B cell (primary cell): ENCODE results near the gene TSEN2. TPM values are rescaled to one million over a fixed set of nuclear protein-coding genes. Genes with fewer than 3 reads are reported as not detected.

ENCODE experiments used
- ATAC-seq: fragments of 200-7000 bp; cut with Tn5 transposase; one replicate; pipeline ENCODE4 v1.10.0; 2021; ENCODE audit warnings: low read depth, mild to moderate bottlenecking, moderate number of reproducible peaks, moderate library complexity
- CTCF ChIA-PET: fragments of 350-600 bp; sonication (Branson Sonifier 250); formaldehyde crosslinking; loops from one replicate; lab custom pipeline; 2021; ENCODE audit warnings: antibody characterized with exemption, inconsistent platforms; lab: Charles Lee
- POLR2A ChIA-PET: fragments of 350-600 bp; sonication (Branson Sonifier 250); formaldehyde crosslinking; loops from one replicate; lab custom pipeline; 2021; ENCODE audit warnings: antibody characterized with exemption; lab: Charles Lee
- DNase-seq: peaks from one replicate; pipeline ENCODE4 v3.0.0; 2013
- H2AFZ ChIP-seq: 2 replicates; pipeline ENCODE4 v1.6.1; 2012; ENCODE audit warnings: mild to moderate bottlenecking, low read depth, low read length; ENCODE audit not compliant: insufficient read depth, poor library complexity, severe bottlenecking
- H3K27ac ChIP-seq, 2 donors: 1 replicate in 1 of 2; 2 replicates in 1 of 2; pipeline ENCODE4 v1.5.1; 2012 to 2013; ENCODE audit warnings: low read length in 2 of 2, mild to moderate bottlenecking in 2 of 2, moderate library complexity in 1 of 2
- H3K27me3 ChIP-seq, 4 experiments: fragments of 200-600 bp in 1 of 4; sonication (generic) in 1 of 4; replicated peaks in 1 of 4; 1 replicate in 2 of 4; 2 replicates in 2 of 4; pipeline versions ENCODE4 v1.6.1 to v1.7.0; 2013 to 2016; ENCODE audit warnings: low read length in 3 of 4, mild to moderate bottlenecking in 2 of 4, mixed read lengths in 1 of 4, moderate library complexity in 1 of 4; ENCODE audit not compliant: insufficient read depth in 4 of 4, control insufficient read depth in 3 of 4; ENCODE audit errors: control extremely low read depth in 1 of 4
- H3K36me3 ChIP-seq, 2 experiments: replicated peaks in 1 of 2; 1 replicate in 1 of 2; 2 replicates in 1 of 2; pipeline versions ENCODE4 v1.6.1 to v1.7.1; 2013; ENCODE audit warnings: low read length in 1 of 2; ENCODE audit not compliant: insufficient read depth in 2 of 2, control insufficient read depth in 1 of 2; ENCODE audit errors: control extremely low read depth in 1 of 2, extremely low read depth in 1 of 2
- H3K4me1 ChIP-seq, 2 donors: fragments of 200-600 bp in 1 of 2; sonication (generic) in 1 of 2; 1 replicate in 1 of 2; 2 replicates in 1 of 2; pipeline versions ENCODE4 v1.5.1 to v1.6.1; 2013 to 2017; ENCODE audit warnings: low read length in 2 of 2; ENCODE audit not compliant: control insufficient read depth in 2 of 2, insufficient read depth in 2 of 2
- H3K4me2 ChIP-seq: replicated peaks from 2 replicates; pipeline ENCODE3; 2012; ENCODE audit warnings: mild to moderate bottlenecking, low read depth, low read length; ENCODE audit not compliant: poor library complexity, severe bottlenecking
- H3K4me3 ChIP-seq, 5 experiments: fragments of 200-600 bp in 1 of 5; sonication (generic) in 1 of 5; 1 replicate in 3 of 5; 2 replicates in 2 of 5; pipeline versions ENCODE4 v1.5.1 to v1.7.0; 2011 to 2016; ENCODE audit warnings: low read length in 4 of 5, mild to moderate bottlenecking in 4 of 5, low read depth in 2 of 5, control low read depth in 1 of 5, moderate library complexity in 1 of 5; ENCODE audit not compliant: insufficient read depth in 1 of 5; ENCODE audit errors: control extremely low read depth in 1 of 5, extremely low read depth in 1 of 5
- H3K79me2 ChIP-seq: fragments of 200-600 bp; sonication (generic); one replicate; pipeline ENCODE4 v1.6.0; 2016; ENCODE audit warnings: low read length; ENCODE audit not compliant: control insufficient read depth, insufficient read depth
- H3K9ac ChIP-seq: fragments of 200-600 bp; sonication (generic); 2 replicates; pipeline ENCODE4 v1.6.1; 2017; ENCODE audit warnings: mild to moderate bottlenecking, low read length, moderate library complexity
- H3K9me3 ChIP-seq, 3 donors: one replicate each; pipeline versions ENCODE4 v1.6.1 to v1.7.1; 2013; ENCODE audit warnings: low read length in 2 of 3; ENCODE audit not compliant: control insufficient read depth in 2 of 3, insufficient read depth in 1 of 3; ENCODE audit errors: control extremely low read depth in 1 of 3
- H4K20me1 ChIP-seq: 2 replicates; pipeline ENCODE4 v1.6.0; 2012; ENCODE audit warnings: mild to moderate bottlenecking, low read length; ENCODE audit not compliant: insufficient read depth, control insufficient read depth, poor library complexity, severe bottlenecking
- H3K27ac Mint-ChIP-seq: one replicate; pipeline ENCODE4 v1.8.0; 2021; ENCODE audit warnings: mixed read lengths
- H3K27me3 Mint-ChIP-seq: one replicate; pipeline ENCODE4 v1.8.0; 2021; ENCODE audit warnings: mixed read lengths
- H3K4me1 Mint-ChIP-seq: one replicate; pipeline ENCODE4 v1.8.0; 2021; ENCODE audit warnings: mixed read lengths
- H3K4me3 Mint-ChIP-seq: one replicate; pipeline ENCODE4 v1.8.0; 2021; ENCODE audit warnings: mixed read lengths
- H3K9me3 Mint-ChIP-seq: one replicate; pipeline ENCODE4 v1.8.0; 2022; ENCODE audit warnings: mixed read lengths; ENCODE audit not compliant: insufficient read depth
- CTCF ChIP-seq: fragments of 200-600 bp; IDR thresholded peaks from one replicate; pipeline ENCODE4 v1.8.0; 2022; ENCODE audit warnings: antibody characterized with exemption, mild to moderate bottlenecking
- EZH2 ChIP-seq: IDR thresholded peaks from 2 replicates; pipeline ENCODE4 v1.6.1; 2012; ENCODE audit warnings: borderline replicate concordance, low read depth, mild to moderate bottlenecking, moderate library complexity, low read length; ENCODE audit not compliant: insufficient read depth, poor library complexity, severe bottlenecking
- WGBS: methylation state at CpG from one replicate; pipeline ENCODE4 v1.1.5; 2013; ENCODE audit warnings: missing lambda C conversion rate; ENCODE audit not compliant: insufficient coverage; 5-methylcytosine and 5-hydroxymethylcytosine counted together
- intact Hi-C: fragments of 100-400 bp; cut with micrococcal nuclease; formaldehyde crosslinking; loops from one replicate; pipeline ENCODE4 v1.10.0; 2022
- polyA plus RNA-seq: library from polyadenylated mRNA; depleted of rRNA; stranded (reverse); fragments of >200 nt; gene quantifications from 2 replicates; pipeline ENCODE4 v1.2.3, GENCODE V29; 2012
- total RNA-seq, 2 donors: library from RNA; stranded (reverse); fragments of 120-200 nt in 1 of 2; gene quantifications; 1 replicate in 1 of 2; 2 replicates in 1 of 2; pipeline versions ENCODE4 v1.2.3 to v1.2.4, GENCODE V29; 2013 to 2022

TSEN2 gene
- total and polyA plus RNA-seq, 2 donors (not counting 1 experiment from before 2014, with no cell fraction given): 13.4 to 17.6 TPM

GRCh38 chr3:12471241-12471640 lies 13.0 kb upstream of the TSEN2 start:
- no peak overlapping the region for H3K9ac ChIP-seq
- Mint-ChIP-seq H3K4me1 (peaks cover 6% of the 10 kb centered on the region), H3K27ac (no peak overlapping the region), H3K9me3 (no peaks in the 10 kb centered on the region), H3K4me3 (peak overlapping the region; percentile 26), H3K27me3 (no peaks in the 10 kb centered on the region)
- no peak overlapping the region for H3K4me3 ChIP-seq
- H3K79me2 ChIP-seq: no peaks in the 10 kb centered on the region
- H3K27me3 ChIP-seq: no peaks in the 10 kb centered on the region
- POLR2A ChIA-PET: no interaction called here
- ATAC-seq (no peak), DNase-seq (no peak)
- H2AFZ ChIP-seq: peak overlapping the region; percentile 21
- H4K20me1 ChIP-seq: no peaks in the 10 kb centered on the region
- H3K4me2 ChIP-seq: no peak overlapping the region
- CTCF ChIA-PET: interaction anchor here (1.7 to 2.9 kb wide), 2 partner anchors 9 to 336 kb away, joined by 5 to 17 read pairs; no protein-coding TSS in a partner anchor
- no peaks in the 10 kb centered on the region for H3K36me3 ChIP-seq
- intact Hi-C loops: no loop called here
- no peaks in the 10 kb centered on the region for H3K9me3 ChIP-seq
- no peaks in the 10 kb centered on the region for H3K4me1 ChIP-seq
- H3K27ac ChIP-seq: no peak overlapping the region
- TF ChIP-seq CTCF (no peak), EZH2 (no peak)
- 72% methylated on average over 11 of the region's 11 CpGs for WGBS

GRCh38 chr3:12472000-12472610 lies 12.2 kb upstream of the TSEN2 start:
- Histone ChIP-seq H3K4me1 (no peaks in the 10 kb centered on the region), H3K4me2 (no peak overlapping the region), H2AFZ (no peak overlapping the region), H3K36me3 (no peaks in the 10 kb centered on the region), H3K4me3 (no peak overlapping the region), H3K9me3 (no peaks in the 10 kb centered on the region), H4K20me1 (no peaks in the 10 kb centered on the region), H3K9ac (no peak overlapping the region), H3K27me3 (no peaks in the 10 kb centered on the region), H3K79me2 (no peaks in the 10 kb centered on the region), H3K27ac (no peak overlapping the region)
- POLR2A ChIA-PET: no interaction called here
- intact Hi-C loops: no loop called here
- TF ChIP-seq EZH2: no peak
- no peak for TF ChIP-seq CTCF
- Mint-ChIP-seq H3K9me3 (no peaks in the 10 kb centered on the region), H3K27me3 (no peaks in the 10 kb centered on the region), H3K4me3 (no peak overlapping the region), H3K27ac (no peak overlapping the region), H3K4me1 (peaks cover 6% of the 10 kb centered on the region)
- CTCF ChIA-PET: interaction anchor here (1.2 to 1.7 kb wide), 2 partner anchors 12 to 337 kb away, joined by 3 to 5 read pairs; partner anchors contain the start of gene TSEN2
- no peak for DNase-seq
- no peak for ATAC-seq
- whole genome bisulfite sequencing: 91% methylated on average over 10 of the region's 11 CpGs
